Stimulated activated CD4-positive, alpha-beta T cell treated with anti-CD3 and anti-CD28 coated beads, Interleukin-4, amount 100 ng/mL, for 4 hours (primary cell): ENCODE data around the gene HOXA3.

Experiments
- DNase-seq, 2 experiments: peaks; one replicate each; pipeline ENCODE4 v3.0.0-alpha.2; 2020

The HOXA3 gene

GRCh38 chr7:27177795-27178320 is 25.5 kb upstream of the HOXA3 start:
- no peak for DNase-seq

- no peak for DNase-seq
These were observed 24.8 kb upstream of the HOXA3 start for GRCh38 chr7:27176962-27177794.

- no peak for DNase-seq
These were observed 24.1 kb upstream of the HOXA3 start for GRCh38 chr7:27176524-27176845.

GRCh38 chr7:27175626-27176523 is 23.5 kb upstream of the HOXA3 start:
- no peak for DNase-seq

DNA sequence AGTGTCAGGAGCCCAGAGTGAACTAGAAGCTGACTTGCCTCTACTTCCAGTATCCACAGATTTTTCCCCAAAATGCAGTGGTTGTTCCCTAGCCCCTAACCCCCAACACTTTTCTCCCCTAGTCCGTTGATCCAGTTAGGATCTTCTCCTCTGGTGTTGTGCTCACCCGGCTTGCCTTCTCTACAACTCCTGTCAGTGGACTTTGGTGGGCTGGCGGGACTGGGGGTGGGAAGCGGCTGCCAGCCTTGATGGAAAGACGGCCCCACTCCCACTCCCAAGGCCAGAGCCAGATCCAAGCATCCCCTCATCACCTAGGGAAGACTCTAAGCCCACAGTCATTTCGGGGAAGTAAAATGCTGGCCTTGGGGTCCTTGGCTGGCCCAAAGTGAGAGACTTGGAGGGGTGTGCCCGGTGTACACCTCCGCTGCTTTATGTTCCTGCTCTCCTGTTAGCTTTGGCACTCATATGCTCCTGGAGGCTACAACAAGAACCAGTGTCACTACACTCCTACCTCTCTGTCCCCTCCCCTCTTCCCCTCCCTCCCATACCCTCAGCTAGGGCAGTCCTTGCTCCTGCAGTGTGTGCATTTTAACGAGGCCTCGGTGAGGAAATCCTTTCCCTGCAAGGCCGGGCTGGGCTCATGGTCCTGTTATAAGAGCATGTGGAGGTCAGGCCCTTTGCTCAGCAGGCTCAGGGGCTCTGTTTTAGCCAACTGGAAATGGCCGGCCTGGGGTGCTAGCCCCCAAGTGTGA is 22.7 kb upstream of the HOXA3 start:
- no peak for DNase-seq

- DNase-seq, result no peak
These were observed 21.8 kb upstream of the HOXA3 start, which contains the start of gene HOXA10 for GRCh38 chr7:27173956-27174873. HOXA10 (minus strand) TSS chr7:27174320; CDS start chr7:27174306, 14 bp downstream.

DNA sequence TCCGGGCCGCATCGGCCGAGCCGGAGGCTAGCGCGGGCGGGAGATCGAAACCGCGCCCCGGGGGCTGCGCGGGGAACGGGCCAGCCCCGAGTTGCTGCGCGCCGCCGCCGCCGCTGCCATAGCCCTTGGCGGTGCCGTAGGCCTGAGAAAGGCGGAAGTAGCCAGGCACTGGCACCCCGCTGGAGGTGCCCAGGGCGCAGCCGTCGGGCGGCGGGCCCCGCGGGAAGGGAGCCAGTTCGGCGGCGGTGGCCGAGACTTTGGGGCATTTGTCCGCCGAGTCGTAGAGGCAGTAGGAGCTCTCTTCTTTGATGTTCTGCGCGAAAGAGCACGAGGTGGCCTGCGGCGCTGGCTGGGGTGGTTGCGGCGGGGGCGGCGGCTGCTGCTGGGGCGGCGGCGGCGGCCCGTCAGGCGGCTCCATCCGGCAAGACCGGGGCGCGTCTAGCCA is 21.1 kb upstream of the HOXA3 start:
- DNase-seq, result no peak

DNA sequence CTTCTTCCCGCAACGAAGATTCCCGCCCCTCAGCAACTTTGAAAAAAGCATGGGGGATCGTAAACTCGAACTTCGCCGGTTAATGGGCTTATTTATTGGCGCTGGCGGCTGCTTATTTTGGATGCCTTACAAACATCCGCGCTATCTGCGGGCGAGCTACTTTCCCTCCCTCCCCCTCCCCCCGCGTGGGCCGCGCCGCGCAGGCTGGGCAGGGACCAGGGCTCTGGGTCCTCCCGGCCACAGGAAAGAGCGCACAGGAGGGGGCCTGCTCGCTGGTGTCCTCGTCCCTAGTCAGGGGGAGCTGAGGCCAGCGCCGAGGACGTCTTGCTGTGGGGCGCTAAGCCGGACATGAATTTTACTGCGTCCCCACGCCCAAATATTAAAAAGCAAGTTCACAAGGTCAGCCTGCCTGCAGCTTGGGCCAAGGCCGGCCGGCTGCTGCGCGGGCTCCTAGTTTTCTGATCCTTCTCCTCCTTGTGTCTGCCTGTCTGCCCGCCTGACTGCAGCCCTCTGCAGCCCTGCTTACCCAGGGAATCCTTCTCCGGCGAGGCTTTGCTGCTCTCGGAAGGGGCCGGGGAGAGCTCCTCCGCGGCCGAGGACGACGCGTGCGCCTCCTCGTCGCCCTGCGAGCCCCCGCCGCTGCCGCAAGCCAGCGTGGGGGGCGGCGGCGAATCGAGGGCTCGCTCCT is 20.6 kb upstream of the HOXA3 start:
- no peak for DNase-seq

DNA sequence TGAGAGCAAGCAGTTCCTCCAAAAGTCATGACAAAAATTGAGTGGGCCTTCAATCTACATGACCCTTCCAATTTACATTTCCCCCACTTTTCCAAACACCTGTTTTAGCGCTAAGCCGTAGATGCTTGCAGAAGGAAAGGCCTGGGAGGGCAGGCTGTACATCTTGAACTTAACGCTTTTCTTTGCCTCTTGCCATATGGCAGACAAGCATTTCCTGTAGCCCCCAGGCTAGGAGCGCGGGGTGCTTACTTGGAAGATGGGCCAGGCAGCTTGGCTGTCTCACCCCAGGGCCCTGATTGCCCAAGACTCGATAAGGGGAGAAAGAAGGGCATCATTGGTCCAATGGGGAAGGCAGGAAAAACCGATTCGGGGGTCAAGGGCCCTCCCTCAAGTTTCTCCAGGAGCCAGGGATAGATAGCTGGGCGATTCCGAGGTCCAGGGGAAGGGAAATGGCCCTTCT is 20.0 kb upstream of the HOXA3 start:
- DNase-seq, result no peak

- no peak for DNase-seq
These were observed 19.4 kb upstream of the HOXA3 start for GRCh38 chr7:27171637-27172314.

DNA sequence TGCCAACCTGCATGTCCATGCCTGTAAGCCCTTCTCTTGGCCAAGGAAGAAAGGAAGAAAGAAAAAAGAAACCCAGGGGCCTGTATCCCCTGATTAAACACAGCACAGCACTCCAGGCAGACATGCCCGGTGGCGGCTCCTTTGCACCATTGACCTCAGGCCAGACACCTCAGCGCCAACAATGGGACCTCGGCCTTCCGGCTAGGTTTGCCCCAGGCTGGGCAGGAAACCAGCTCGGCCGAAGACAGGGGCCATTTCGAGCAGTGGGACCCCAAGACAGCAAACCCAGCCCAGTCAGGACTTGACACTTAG is 18.9 kb upstream of the HOXA3 start:
- DNase-seq, result no peak

- DNase-seq, result no peak
These were observed 18.3 kb upstream of the HOXA3 start for GRCh38 chr7:27170426-27171324.

GRCh38 chr7:27169658-27170425 is 17.5 kb upstream of the HOXA3 start:
- DNase-seq, result no peak

- DNase-seq, result no peak
These were observed 16.0 kb upstream of the HOXA3 start for GRCh38 chr7:27168265-27168947.

DNA sequence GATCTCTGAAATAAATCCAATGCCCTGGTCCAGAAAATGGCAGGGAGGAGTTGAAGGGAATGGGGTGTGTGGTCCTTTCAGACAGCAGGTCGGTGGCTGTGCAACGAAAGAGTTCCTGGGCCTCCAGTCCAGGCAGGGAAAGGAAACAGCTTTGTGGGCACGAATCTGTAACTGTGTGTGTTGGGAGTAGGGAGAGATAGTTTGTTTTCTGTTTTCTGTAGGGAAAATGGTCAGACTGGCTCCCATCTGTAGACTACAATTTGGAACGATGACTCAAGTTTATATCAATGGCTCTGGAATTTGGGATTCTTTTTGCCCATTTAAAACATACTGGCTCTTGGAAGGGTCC is 15.5 kb upstream of the HOXA3 start:
- no peak for DNase-seq

DNA sequence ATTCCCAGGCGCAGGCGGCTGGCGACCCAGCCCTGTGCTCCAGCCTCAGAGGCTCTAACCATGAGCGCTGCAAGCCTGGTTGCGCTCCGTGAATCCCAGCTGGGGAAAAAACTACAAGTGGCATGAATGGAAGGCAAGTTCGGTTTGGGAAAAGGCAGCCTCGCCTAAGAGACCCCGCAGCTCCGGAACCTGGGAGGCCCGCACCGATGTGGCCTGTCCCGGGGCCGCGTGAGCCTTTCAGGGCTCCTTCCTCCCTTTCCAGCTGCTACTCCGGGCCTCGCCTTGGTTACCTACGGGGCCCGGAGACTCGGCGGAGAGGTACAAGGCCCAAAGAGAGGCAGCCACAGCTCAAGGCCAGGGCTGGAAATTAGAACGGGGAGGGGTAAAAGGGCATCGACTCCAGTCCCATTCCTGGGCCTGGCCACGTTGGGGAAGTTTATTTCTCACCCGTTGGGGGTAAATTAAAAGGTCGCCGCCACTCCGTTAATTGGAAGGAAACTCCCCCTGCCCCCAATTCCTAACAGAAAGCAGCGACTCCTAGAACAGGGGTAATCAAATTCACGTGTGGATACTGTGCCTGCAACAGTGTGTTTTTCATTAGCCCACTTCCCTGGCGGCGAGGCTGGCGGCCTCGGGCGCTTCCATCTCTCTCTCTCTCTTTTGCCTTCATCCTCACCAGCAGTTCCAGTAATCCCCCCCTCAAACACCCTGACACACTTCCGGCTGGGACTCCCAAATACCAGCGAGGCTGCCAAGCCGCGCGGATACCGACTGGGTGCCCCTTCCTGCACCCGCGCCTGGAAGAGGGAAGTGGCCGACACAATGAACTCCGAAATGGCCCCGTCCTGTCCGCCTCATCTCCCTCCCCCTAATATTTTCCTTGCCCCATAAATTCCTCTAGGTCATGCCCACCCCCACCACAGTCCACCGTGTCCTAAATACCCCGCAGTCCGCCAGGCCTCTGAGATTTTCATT is 14.4 kb upstream of the HOXA3 start:
- DNase-seq, result no peak

DNA sequence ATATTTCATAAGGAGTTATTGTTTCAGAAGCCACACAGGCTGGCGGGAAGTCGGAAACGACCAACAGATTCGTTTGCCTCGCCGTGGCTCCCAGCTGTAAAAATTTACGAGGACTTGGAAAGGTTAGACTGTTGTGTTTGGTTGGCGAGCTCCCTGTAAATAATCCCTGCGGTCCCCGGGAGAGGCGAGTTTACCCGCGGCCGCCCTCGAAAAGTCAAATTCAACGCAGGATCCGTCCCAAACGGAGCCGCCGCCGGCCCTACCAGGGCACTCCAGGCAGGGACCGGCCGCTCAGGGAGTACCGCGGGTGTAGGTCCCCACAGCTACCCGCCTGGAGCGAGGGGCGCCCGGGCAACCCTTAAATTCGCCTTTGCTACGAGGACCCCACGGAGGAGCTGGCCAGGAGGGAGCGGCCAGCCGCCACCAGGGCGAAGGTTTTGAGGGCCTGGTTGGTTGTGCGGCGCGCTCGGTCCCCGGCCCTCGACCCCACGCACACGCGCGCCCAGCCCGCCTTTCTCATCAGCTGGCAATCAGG is 13.7 kb upstream of the HOXA3 start:
- DNase-seq, result no peak
